Keratinocyte (primary cell): Measurements from ENCODE around the gene TRAF3. TPM values are rescaled to one million over a fixed set of nuclear protein-coding genes. Genes with fewer than 3 reads are reported as not detected.
"Not testable (repeated sequence)": the region's sequence is repeated elsewhere in the genome, so short reads cannot be mapped to it uniquely, and the experiment has no call there.

Experiments
- DNase-seq: peaks from one replicate; pipeline ENCODE4 v3.0.0-alpha.2; 2011; ENCODE audit warnings: low read depth, missing footprints, low spot score
- FAIRE-seq: peaks from 2 replicates; lab custom pipeline; 2011; peaks lifted over from hg19 to GRCh38; lab: Jason Lieb, UNC
- H2AFZ ChIP-seq: 2 replicates; pipeline ENCODE4 v1.6.0; 2012; ENCODE audit warnings: low read length, control low read depth, inconsistent platforms; ENCODE audit not compliant: control insufficient read depth
- H3K27ac ChIP-seq: 2 replicates; pipeline ENCODE4 v1.5.1; 2011; ENCODE audit warnings: low read length; ENCODE audit not compliant: control insufficient read depth, insufficient read depth
- H3K27me3 ChIP-seq: 3 replicates; pipeline ENCODE4 v1.6.0; 2011; ENCODE audit warnings: low read length; ENCODE audit not compliant: control insufficient read depth, insufficient read depth; ENCODE audit errors: extremely low read depth
- H3K36me3 ChIP-seq, 2 experiments: 2 replicates in 1 of 2; 3 replicates in 1 of 2; pipeline ENCODE4 v1.5.1; 2011; ENCODE audit warnings: low read length in 2 of 2, mild to moderate bottlenecking in 1 of 2; ENCODE audit not compliant: control insufficient read depth in 2 of 2, insufficient read depth in 2 of 2; ENCODE audit errors: extremely low read depth in 1 of 2
- H3K4me1 ChIP-seq: 3 replicates; pipeline ENCODE4 v1.5.1; 2011; ENCODE audit warnings: low read length; ENCODE audit not compliant: control insufficient read depth, insufficient read depth; ENCODE audit errors: extremely low read depth
- H3K4me2 ChIP-seq: 3 replicates; pipeline ENCODE4 v1.6.0; 2011; ENCODE audit warnings: low read depth, low read length; ENCODE audit not compliant: control insufficient read depth, insufficient read depth; ENCODE audit errors: extremely low read depth
- H3K4me3 ChIP-seq, 3 experiments: fragments of 200-600 bp in 1 of 3; sonication (generic) in 1 of 3; 2 replicates in 2 of 3; 3 replicates in 1 of 3; pipeline ENCODE4 v1.5.1; 2011 to 2016; ENCODE audit warnings: low read length in 3 of 3, mild to moderate bottlenecking in 3 of 3, control low read depth in 2 of 3, inconsistent platforms in 1 of 3, low read depth in 1 of 3, mixed read lengths in 1 of 3, mixed run types in 1 of 3, moderate library complexity in 1 of 3; ENCODE audit not compliant: control insufficient read depth in 2 of 3, insufficient read depth in 2 of 3; ENCODE audit errors: extremely low read depth in 1 of 3
- H3K79me2 ChIP-seq: 2 replicates; pipeline ENCODE4 v1.6.0; 2012; ENCODE audit warnings: low read length; ENCODE audit not compliant: control insufficient read depth, insufficient read depth
- H3K9ac ChIP-seq: 3 replicates; pipeline ENCODE4 v1.6.0; 2011; ENCODE audit warnings: low read length; ENCODE audit not compliant: control insufficient read depth, insufficient read depth; ENCODE audit errors: extremely low read depth
- H3K9me1 ChIP-seq: 3 replicates; pipeline ENCODE4 v1.6.0; 2011; ENCODE audit warnings: low read length; ENCODE audit not compliant: control insufficient read depth, insufficient read depth; ENCODE audit errors: extremely low read depth
- H3K9me3 ChIP-seq: 2 replicates; pipeline ENCODE4 v1.5.1; 2012; ENCODE audit warnings: low read depth, low read length; ENCODE audit not compliant: control insufficient read depth
- H4K20me1 ChIP-seq: 3 replicates; pipeline ENCODE4 v1.6.0; 2011; ENCODE audit warnings: low read length; ENCODE audit not compliant: control insufficient read depth, insufficient read depth; ENCODE audit errors: extremely low read depth
- CTCF ChIP-seq, 3 experiments: IDR thresholded peaks in 1 of 3; conservative IDR thresholded peaks in 1 of 3; optimal IDR thresholded peaks in 1 of 3; 2 replicates in 2 of 3; 3 replicates in 1 of 3; pipeline versions ENCODE3 to v1.5.1; 2011; ENCODE audit warnings: low read length in 3 of 3, mild to moderate bottlenecking in 3 of 3, moderate library complexity in 2 of 3, control low read depth in 1 of 3, inconsistent platforms in 1 of 3; ENCODE audit not compliant: insufficient read depth in 2 of 3; ENCODE audit errors: extremely low read depth in 1 of 3
- EZH2 ChIP-seq: IDR thresholded peaks from one replicate; pipeline ENCODE4 v1.6.1; 2012; ENCODE audit warnings: inconsistent platforms, mild to moderate bottlenecking, low read length, moderate library complexity
- dilution Hi-C: fragments of 300-500 bp; cut with MboI; formaldehyde crosslinking; loops from one replicate; pipeline ENCODE4 v1.7.0; 2020; ENCODE audit warnings: low sequenced_read_pairs; ENCODE audit not compliant: extremely low pct_ligation_motif_present
- polyA plus RNA-seq, 5 experiments: library from polyadenylated mRNA; depleted of rRNA in 3 of 5; stranded (reverse) in 3 of 5; stranded (forward) in 1 of 5; unstranded in 1 of 5; fragments of >200 nt; gene quantifications; 1 replicate in 1 of 5; 2 replicates in 3 of 5; 3 replicates in 1 of 5; pipeline versions ENCODE4 v1.2.1 to v1.2.3, GENCODE V29; 2011 to 2012; ENCODE audit warnings: missing spikeins in 2 of 5, low read depth in 1 of 5, low replicate concordance in 1 of 5

Gene TRAF3
- polyA plus RNA-seq, 1 donor (not counting 4 experiments of a cell fraction or from before 2014, with no cell fraction given), result 12.5 TPM

DNA sequence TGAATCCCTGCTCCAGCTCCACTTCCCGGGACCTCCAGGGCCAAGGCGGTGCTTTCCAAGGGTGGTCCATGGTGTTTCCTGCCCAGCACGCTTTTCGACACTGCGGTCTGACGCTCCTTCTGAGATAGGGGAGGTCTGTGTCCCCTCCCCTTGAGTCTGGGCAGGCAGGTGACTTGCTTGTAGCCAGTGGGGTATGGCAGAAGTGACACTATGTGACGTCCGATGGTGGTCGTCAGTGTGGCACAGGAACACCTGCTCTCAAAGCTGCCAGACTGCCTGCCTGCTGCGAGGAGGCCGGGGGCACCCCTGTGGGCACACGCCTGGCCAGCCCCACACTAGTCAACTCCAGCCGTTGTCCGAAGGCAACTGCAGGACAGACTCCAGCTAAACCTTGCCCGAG is 16.0 kb upstream of the TRAF3 start:
- TF ChIP-seq CTCF (optimal IDR thresholded peaks at IDR 0.05 in 1 of 3, IDR thresholded peaks at IDR 0.05 in 1 of 3, conservative IDR thresholded peaks at IDR 0.05 in 1 of 3; ENCODE audit: extremely low read depth in 1 of 3, insufficient read depth in 2 of 3, low read length in 3 of 3) (no peak), EZH2 (no peak)
- no peak overlapping the region for H3K9ac ChIP-seq
- no peak for DNase-seq
- H3K27me3 ChIP-seq, result peaks cover 12% of the 10 kb centered on the region
- no peaks in the 10 kb centered on the region for H4K20me1 ChIP-seq
- H3K9me3 ChIP-seq, result no peaks in the 10 kb centered on the region
- no peaks in the 10 kb centered on the region for H3K36me3 ChIP-seq
- dilution Hi-C loops, result no loop called here
- no peak overlapping the region for H2AFZ ChIP-seq
- H3K79me2 ChIP-seq, result no peaks in the 10 kb centered on the region
- no peak overlapping the region for H3K4me3 ChIP-seq
- no peak overlapping the region for H3K4me2 ChIP-seq
- no peak for FAIRE-seq
- no peak overlapping the region for H3K27ac ChIP-seq
- no peaks in the 10 kb centered on the region for H3K9me1 ChIP-seq
- no peaks in the 10 kb centered on the region for H3K4me1 ChIP-seq

- Histone ChIP-seq H3K4me1 (no peaks in the 10 kb centered on the region), H3K9me1 (no peaks in the 10 kb centered on the region), H2AFZ (no peak overlapping the region), H3K27ac (no peak overlapping the region), H3K27me3 (peaks cover 12% of the 10 kb centered on the region), H3K9ac (no peak overlapping the region), H3K4me2 (no peak overlapping the region), H3K36me3 (no peaks in the 10 kb centered on the region), H4K20me1 (no peaks in the 10 kb centered on the region), H3K9me3 (no peaks in the 10 kb centered on the region), H3K4me3 (no peak overlapping the region), H3K79me2 (no peaks in the 10 kb centered on the region)
- dilution Hi-C loops, result no loop called here
- no peak for FAIRE-seq
- TF ChIP-seq CTCF (optimal IDR thresholded peaks at IDR 0.05 in 1 of 3, IDR thresholded peaks at IDR 0.05 in 1 of 3, conservative IDR thresholded peaks at IDR 0.05 in 1 of 3; ENCODE audit: extremely low read depth in 1 of 3, insufficient read depth in 2 of 3, low read length in 3 of 3), result no peak
- no peak for TF ChIP-seq EZH2
- no peak for DNase-seq
These were observed 13.0 kb upstream of the TRAF3 start for GRCh38 chr14:102764220-102764671.

- H3K9me3 ChIP-seq, DNase-seq, H3K9ac ChIP-seq, H3K4me3 ChIP-seq, H3K4me1 ChIP-seq, H3K4me2 ChIP-seq, H2AFZ ChIP-seq, H3K27ac ChIP-seq, H3K9me1 ChIP-seq, H4K20me1 ChIP-seq, H3K79me2 ChIP-seq, FAIRE-seq, dilution Hi-C loops, H3K27me3 ChIP-seq, H3K36me3 ChIP-seq: not testable (repeated sequence)
These were observed 11.5 kb upstream of the TRAF3 start for GRCh38 chr14:102765770-102766169.
